Sigmoid colon (tissue), 7 donors: ENCODE data around the gene SMIM31. TPM values are rescaled to one million over a fixed set of nuclear protein-coding genes. Genes with fewer than 3 reads are reported as not detected.

Source experiments
- DNase-seq: peaks from one replicate; pipeline ENCODE4 v3.0.0-alpha.2; 2019
- H3K27ac ChIP-seq, 4 donors: fragments of 200-600 bp; sonication (generic); one replicate each; pipeline ENCODE4 v1.5.1; 2016 to 2019; ENCODE audit warnings: mild to moderate bottlenecking in 1 of 4
- H3K27me3 ChIP-seq, 3 donors: fragments of 200-600 bp; sonication (generic); one replicate each; pipeline ENCODE4 v1.5.1; 2019; ENCODE audit warnings: mild to moderate bottlenecking in 1 of 3
- H3K36me3 ChIP-seq, 4 donors: fragments of 200-600 bp; sonication (generic); one replicate each; pipeline ENCODE4 v1.5.1; 2016 to 2019
- H3K4me1 ChIP-seq, 4 donors: fragments of 200-600 bp; sonication (generic); one replicate each; pipeline ENCODE4 v1.5.1; 2017 to 2019
- H3K4me3 ChIP-seq, 4 donors: fragments of 200-600 bp; sonication (generic); one replicate each; pipeline ENCODE4 v1.5.1; 2017 to 2019; ENCODE audit warnings: mild to moderate bottlenecking in 2 of 4, moderate library complexity in 1 of 4
- H3K9me3 ChIP-seq, 4 donors: fragments of 200-600 bp in 3 of 4; sonication (generic) in 3 of 4; one replicate each; pipeline versions ENCODE4 v1.5.1 to v1.6.1; 2013 to 2019
- EP300 ChIP-seq, 4 donors: sonication (generic); formaldehyde crosslinking; IDR thresholded peaks; one replicate each; pipeline ENCODE4 v1.6.1; 2017; ENCODE audit warnings: antibody characterized with exemption in 4 of 4
- POLR2A ChIP-seq, 2 donors: fragments of 450-650 bp; IDR thresholded peaks; one replicate each; pipeline ENCODE4 v1.6.1; 2016; ENCODE audit warnings: antibody characterized with exemption in 2 of 2, mild to moderate bottlenecking in 2 of 2, moderate library complexity in 2 of 2
- POLR2AphosphoS5 ChIP-seq, 4 donors: sonication (generic); formaldehyde crosslinking; IDR thresholded peaks; one replicate each; pipeline ENCODE4 v1.6.1; 2017; ENCODE audit warnings: antibody characterized with exemption in 4 of 4
- WGBS, 2 donors: extraction: QIAGEN DNeasy Blood & Tissue Kit; methylation state at CpG; one replicate each; pipeline ENCODE4 v1.1.7; 2013; 5-methylcytosine and 5-hydroxymethylcytosine counted together
- intact Hi-C: fragments of 100-400 bp; cut with DNase I; formaldehyde crosslinking; loops from one replicate; pipeline ENCODE4 v1.15.1; 2023
- polyA plus RNA-seq, 3 donors: library from polyadenylated mRNA; stranded (reverse); fragments of 200-250 nt; gene quantifications; one replicate each; pipeline ENCODE4 v1.2.3, GENCODE V29; 2013
- small RNA-seq, 3 donors: library from RNA; depleted of rRNA; stranded (forward); fragments of <200 nt; gene quantifications; one replicate each; pipeline ENCODE3, GENCODE V24; 2016
- total RNA-seq, 4 donors: library from RNA; depleted of rRNA; stranded (reverse); fragments of >200 nt; gene quantifications; one replicate each; pipeline ENCODE4 v1.1.0, GENCODE V29; 2016
- TF ChIP-seq, protein P1 (sequence below), 4 experiments: fragments of 450-650 bp in 3 of 4; fragments of 200-600 bp in 1 of 4; IDR thresholded peaks; one replicate each; pipeline ENCODE4 v1.5.1; 2016 to 2019; ENCODE audit warnings: antibody characterized with exemption in 4 of 4, mild to moderate bottlenecking in 3 of 4, moderate library complexity in 2 of 4
- donor health status: healthy with polysubstance abuse.
- donor health status: Bipolar disorder and iron deficiency.
- donor health status: healthy.

Gene SMIM31
- total and polyA plus RNA-seq, 7 donors: 6.5 to 80.5 (median 39.0) TPM; not detected in 4

- 85 to 86% methylated on average over 3 of the region's 3 CpGs for WGBS, 2 donors
Measured at GRCh38 chr4:164828955-164829354, 75.0 kb downstream of the SMIM31 start.

DNA sequence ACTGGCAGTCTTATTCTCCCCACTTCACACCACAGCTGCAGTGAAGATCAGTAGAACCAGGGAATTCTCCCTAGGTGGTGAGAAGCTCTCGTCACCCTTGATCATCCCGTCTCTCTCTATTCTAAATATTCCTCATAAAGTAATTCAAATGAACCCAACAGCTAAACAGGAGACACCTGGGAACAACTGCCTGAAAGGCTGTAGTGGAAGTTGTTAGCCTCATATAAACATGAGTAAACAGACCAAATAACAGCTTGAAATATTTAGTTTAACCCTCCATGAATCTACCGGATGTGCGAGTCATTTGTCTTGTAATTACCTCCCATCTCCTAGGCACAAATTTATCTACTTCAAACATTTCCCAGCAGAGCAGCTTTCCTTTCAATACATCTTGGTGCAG is 92.6 kb downstream of the SMIM31 start:
- no peaks in the 10 kb centered on the region for H3K4me1 ChIP-seq
- 8 to 44% methylated on average over 4 of the region's 4 CpGs for WGBS, 2 donors
- no peaks in the 10 kb centered on the region for H3K9me3 ChIP-seq
- TF ChIP-seq, protein P1, sequence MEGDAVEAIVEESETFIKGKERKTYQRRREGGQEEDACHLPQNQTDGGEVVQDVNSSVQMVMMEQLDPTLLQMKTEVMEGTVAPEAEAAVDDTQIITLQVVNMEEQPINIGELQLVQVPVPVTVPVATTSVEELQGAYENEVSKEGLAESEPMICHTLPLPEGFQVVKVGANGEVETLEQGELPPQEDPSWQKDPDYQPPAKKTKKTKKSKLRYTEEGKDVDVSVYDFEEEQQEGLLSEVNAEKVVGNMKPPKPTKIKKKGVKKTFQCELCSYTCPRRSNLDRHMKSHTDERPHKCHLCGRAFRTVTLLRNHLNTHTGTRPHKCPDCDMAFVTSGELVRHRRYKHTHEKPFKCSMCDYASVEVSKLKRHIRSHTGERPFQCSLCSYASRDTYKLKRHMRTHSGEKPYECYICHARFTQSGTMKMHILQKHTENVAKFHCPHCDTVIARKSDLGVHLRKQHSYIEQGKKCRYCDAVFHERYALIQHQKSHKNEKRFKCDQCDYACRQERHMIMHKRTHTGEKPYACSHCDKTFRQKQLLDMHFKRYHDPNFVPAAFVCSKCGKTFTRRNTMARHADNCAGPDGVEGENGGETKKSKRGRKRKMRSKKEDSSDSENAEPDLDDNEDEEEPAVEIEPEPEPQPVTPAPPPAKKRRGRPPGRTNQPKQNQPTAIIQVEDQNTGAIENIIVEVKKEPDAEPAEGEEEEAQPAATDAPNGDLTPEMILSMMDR (IDR thresholded peaks at IDR 0.05): no peak
- TF ChIP-seq POLR2AphosphoS5 (IDR thresholded peaks at IDR 0.05): no peak
- TF ChIP-seq POLR2A (IDR thresholded peaks at IDR 0.05): no peak
- no peak for TF ChIP-seq EP300 (IDR thresholded peaks at IDR 0.05)
- H3K27ac ChIP-seq: no peak overlapping the region
- intact Hi-C loops: no loop called here
- H3K36me3 ChIP-seq: no peaks in the 10 kb centered on the region
- DNase-seq: no peak
- no peaks in the 10 kb centered on the region for H3K27me3 ChIP-seq
- H3K4me3 ChIP-seq: no peak overlapping the region

More at GRCh38 chr4:164828955-164829354, 75.0 kb downstream of the SMIM31 start:
- no peak for DNase-seq
- Histone ChIP-seq H3K4me3 (no peak overlapping the region), H3K36me3 (no peaks in the 10 kb centered on the region), H3K27me3 (no peaks in the 10 kb centered on the region), H3K27ac (no peak overlapping the region), H3K4me1 (no peaks in the 10 kb centered on the region), H3K9me3 (no peaks in the 10 kb centered on the region)
- intact Hi-C loops: no loop called here
- TF ChIP-seq, protein P1 (IDR thresholded peaks at IDR 0.05): no peak
- no peak for TF ChIP-seq EP300 (IDR thresholded peaks at IDR 0.05)
- no peak for TF ChIP-seq POLR2AphosphoS5 (IDR thresholded peaks at IDR 0.05)
- no peak for TF ChIP-seq POLR2A (IDR thresholded peaks at IDR 0.05)

DNA sequence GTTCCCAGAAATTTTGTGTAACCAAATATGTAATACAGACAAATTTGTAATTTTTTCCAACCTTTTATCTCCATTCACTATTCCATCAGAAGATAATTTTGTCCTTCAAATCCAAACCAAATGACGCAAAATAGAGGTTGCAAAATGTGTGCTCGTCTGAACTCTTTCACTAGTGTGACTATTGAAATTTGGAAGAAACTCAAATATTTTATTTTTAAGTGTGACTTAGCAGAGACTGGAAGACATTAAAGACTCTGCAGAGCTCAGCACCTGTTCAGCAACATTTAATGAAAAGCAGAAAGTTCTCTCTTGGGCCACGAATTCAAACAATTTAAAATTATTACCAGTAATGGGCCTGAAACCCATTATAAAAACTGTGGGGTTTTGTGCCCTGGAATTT is 93.1 kb downstream of the SMIM31 start:
- 67 to 79% methylated on average over 3 of the region's 3 CpGs for WGBS, 2 donors
- intact Hi-C loops: no loop called here

GRCh38 chr4:164847967-164848649 is 94.2 kb downstream of the SMIM31 start:
- TF ChIP-seq POLR2A (IDR thresholded peaks at IDR 0.05): no peak
- TF ChIP-seq, protein P1 (IDR thresholded peaks at IDR 0.05): no peak
- no peak for TF ChIP-seq POLR2AphosphoS5 (IDR thresholded peaks at IDR 0.05)
- TF ChIP-seq EP300 (IDR thresholded peaks at IDR 0.05): no peak
- no peak overlapping the region for H3K27ac ChIP-seq
- 50 to 59% methylated on average over 2 of the region's 2 CpGs for WGBS, 2 donors
- intact Hi-C loops: no loop called here
- no peaks in the 10 kb centered on the region for H3K27me3 ChIP-seq
- no peaks in the 10 kb centered on the region for H3K9me3 ChIP-seq
- no peaks in the 10 kb centered on the region for H3K36me3 ChIP-seq
- H3K4me1 ChIP-seq: no peaks in the 10 kb centered on the region
- DNase-seq: no peak
- H3K4me3 ChIP-seq: no peak overlapping the region

More for the DNA sequence above, 93.1 kb downstream of the SMIM31 start:
- no peak overlapping the region for H3K4me3 ChIP-seq
- no peaks in the 10 kb centered on the region for H3K36me3 ChIP-seq
- no peaks in the 10 kb centered on the region for H3K4me1 ChIP-seq
- no peak overlapping the region for H3K27ac ChIP-seq
- H3K27me3 ChIP-seq: no peaks in the 10 kb centered on the region
- TF ChIP-seq, protein P1 (IDR thresholded peaks at IDR 0.05): no peak
- no peak for TF ChIP-seq POLR2A (IDR thresholded peaks at IDR 0.05)
- TF ChIP-seq POLR2AphosphoS5 (IDR thresholded peaks at IDR 0.05): no peak
- TF ChIP-seq EP300 (IDR thresholded peaks at IDR 0.05): no peak
- DNase-seq: no peak
- no peaks in the 10 kb centered on the region for H3K9me3 ChIP-seq

Small RNA genes within 50 kb of the gene (small RNA-seq; reads per million reads assigned to genes)
- 0 reads per million in 3 donors for gene RNU6-668P

Other genes starting within 250 kb of the SMIM31 start
- gene APELA, start 123.0 kb downstream of the SMIM31 start, total RNA-seq: under 1 TPM in 1 of 4 donors, not detected in 3; 0.27 TPM
- not detected for gene APELA, start 123.0 kb downstream of the SMIM31 start, polyA plus RNA-seq
- gene TRIM61, start 223.5 kb downstream of the SMIM31 start, total RNA-seq: 1 to 10 TPM in 2 of 4 donors, under 1 TPM in 2; 0.36 to 2.8 (median 1.0) TPM
- gene TRIM61, start 223.5 kb downstream of the SMIM31 start, polyA plus RNA-seq: under 1 TPM in 2 of 3 donors, not detected in 1; 0.46 to 0.70 TPM